Mucosa of rectum (tissue), 2 donors: ENCODE measurements around the gene TMPRSS9.

Source experiments
- H3K27ac ChIP-seq, 2 donors: one replicate each; pipeline ENCODE4 v1.7.0; 2013; ENCODE audit warnings: inconsistent platforms in 2 of 2, low read depth in 2 of 2, low read length in 2 of 2
- H3K27me3 ChIP-seq, 2 donors: one replicate each; pipeline ENCODE4 v1.7.0; 2013; ENCODE audit warnings: low read length in 2 of 2; ENCODE audit not compliant: control insufficient read depth in 2 of 2, insufficient read depth in 2 of 2
- H3K36me3 ChIP-seq, 2 donors: one replicate each; pipeline ENCODE4 v1.7.0; 2013; ENCODE audit warnings: low read length in 2 of 2; ENCODE audit not compliant: control insufficient read depth in 2 of 2, insufficient read depth in 2 of 2
- H3K4me1 ChIP-seq, 2 donors: one replicate each; pipeline ENCODE4 v1.7.0; 2013; ENCODE audit warnings: low read length in 2 of 2, mild to moderate bottlenecking in 1 of 2; ENCODE audit not compliant: control insufficient read depth in 2 of 2, insufficient read depth in 2 of 2
- H3K4me3 ChIP-seq, 2 donors: one replicate each; pipeline ENCODE4 v1.7.0; 2013; ENCODE audit warnings: low read length in 2 of 2
- H3K9ac ChIP-seq, 2 donors: one replicate each; pipeline ENCODE4 v1.7.0; 2013; ENCODE audit warnings: low read length in 2 of 2, low read depth in 1 of 2, mild to moderate bottlenecking in 1 of 2
- H3K9me3 ChIP-seq, 2 donors: one replicate each; pipeline ENCODE4 v1.7.0; 2013; ENCODE audit warnings: low read length in 2 of 2; ENCODE audit not compliant: control insufficient read depth in 2 of 2
- donor health status: healthy.
- donor health status: Normal muscosa, but diverticular disease.

Gene TMPRSS9

DNA sequence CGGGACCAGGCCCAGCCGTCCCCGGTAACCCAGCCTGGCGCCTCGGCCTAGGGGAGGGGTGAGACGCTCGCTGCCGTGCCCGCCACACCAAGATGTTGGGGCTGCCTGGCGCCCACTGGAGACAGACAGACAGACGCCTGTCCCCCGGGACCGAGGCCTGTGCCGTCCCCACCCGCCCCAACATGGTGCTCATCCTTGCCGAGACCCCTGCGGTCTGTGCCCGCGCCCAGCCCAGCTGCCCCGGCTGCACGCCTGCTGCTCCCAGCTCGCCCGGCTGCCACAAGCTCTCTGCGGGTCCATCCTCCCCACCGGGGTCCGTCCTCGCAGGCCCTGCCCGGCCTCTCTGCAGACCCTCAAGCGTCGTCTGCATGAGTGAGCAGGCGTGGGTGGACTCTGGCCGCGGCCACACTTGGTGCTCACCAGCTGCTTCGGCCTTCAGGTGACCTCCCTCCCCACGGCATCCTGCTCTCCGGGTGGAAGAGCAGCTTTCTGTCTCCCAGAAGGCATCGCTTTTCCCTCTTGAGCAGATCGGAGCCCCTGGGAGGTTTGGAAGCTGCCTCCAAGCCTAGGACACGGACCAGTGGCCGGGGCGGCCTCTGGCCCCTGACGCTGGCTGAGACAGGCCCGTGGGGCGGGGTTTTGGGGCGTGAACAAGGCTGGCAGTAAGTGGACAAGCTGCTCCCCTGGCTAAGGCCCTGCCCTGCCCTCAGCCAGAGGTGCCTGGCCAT, 6.7 kb upstream of the TMPRSS9 start:
- no peak overlapping the region for H3K27ac ChIP-seq
- no peaks in the 10 kb centered on the region for H3K4me1 ChIP-seq
- H3K36me3 ChIP-seq: peaks cover 25 to 36% of the 10 kb centered on the region in 2 donors
- H3K9ac ChIP-seq: no peak overlapping the region
- H3K9me3 ChIP-seq: no peaks in the 10 kb centered on the region
- no peak overlapping the region for H3K4me3 ChIP-seq
- H3K27me3 ChIP-seq: no peaks in the 10 kb centered on the region

DNA sequence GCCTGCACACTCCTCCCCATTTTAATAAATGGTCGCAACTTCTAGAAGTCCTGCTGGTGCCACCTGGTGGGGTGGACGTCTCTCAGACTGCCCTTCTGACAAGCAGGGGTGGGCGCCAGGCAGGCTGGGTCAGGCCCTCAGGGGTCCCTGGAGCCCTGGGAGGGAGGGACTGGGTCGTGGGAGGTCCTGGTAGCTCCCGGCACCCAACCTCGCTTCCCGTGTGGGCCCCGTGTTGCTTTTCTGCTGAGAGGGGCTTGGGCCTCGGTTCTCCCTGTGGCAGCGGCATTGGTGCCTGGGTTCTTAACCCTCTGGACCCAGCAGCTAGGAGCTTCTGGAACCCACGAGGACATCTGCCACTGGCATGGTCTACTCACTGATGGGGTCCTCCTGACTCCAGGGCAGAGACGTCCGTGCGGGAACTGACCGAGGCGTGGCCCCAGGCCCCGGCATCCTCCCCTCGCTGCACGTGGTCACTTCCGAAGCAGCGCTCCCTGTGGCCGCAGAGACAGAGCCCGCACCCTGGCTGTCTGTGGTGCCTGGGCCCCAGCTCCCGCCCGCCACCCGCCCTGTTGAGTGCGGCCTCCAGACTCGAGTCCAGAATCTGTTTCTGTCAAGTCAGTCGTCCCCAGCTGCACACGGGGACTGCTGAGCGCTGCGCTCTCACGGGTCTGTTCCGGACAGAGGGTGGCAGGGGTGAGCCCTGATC, 6.0 kb upstream of the TMPRSS9 start:
- Histone ChIP-seq H3K27me3 (peaks cover 0 to 3% of the 10 kb centered on the region in 2 donors), H3K4me1 (no peaks in the 10 kb centered on the region), H3K27ac (no peak overlapping the region), H3K9me3 (no peaks in the 10 kb centered on the region), H3K9ac (no peak overlapping the region), H3K36me3 (peaks cover 19 to 29% of the 10 kb centered on the region in 2 donors), H3K4me3 (no peak overlapping the region)

DNA sequence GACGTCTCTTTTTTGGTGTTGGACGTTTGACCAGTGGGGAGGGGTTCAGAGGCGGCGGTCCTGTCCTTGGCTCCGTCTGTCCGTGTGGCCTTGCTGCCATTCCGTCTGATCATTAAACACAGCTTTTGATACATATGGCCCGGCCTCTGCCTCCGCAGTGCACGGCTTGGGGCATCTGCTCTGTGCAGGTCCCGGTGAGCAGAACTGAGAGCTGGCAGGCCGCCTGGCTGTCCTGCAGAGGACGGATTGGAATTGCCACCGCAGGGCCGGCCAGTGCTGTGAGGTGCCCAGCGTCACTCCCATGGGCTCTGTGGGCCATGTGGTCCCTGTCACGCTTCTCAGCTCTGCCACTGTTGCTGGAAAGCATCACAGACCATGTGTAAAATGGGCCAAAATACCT, 5.4 kb upstream of the TMPRSS9 start:
- Histone ChIP-seq H3K9me3 (no peaks in the 10 kb centered on the region), H3K27me3 (peaks cover 0 to 7% of the 10 kb centered on the region in 2 donors), H3K36me3 (peaks cover 16 to 29% of the 10 kb centered on the region in 2 donors), H3K4me3 (no peak overlapping the region), H3K4me1 (no peaks in the 10 kb centered on the region), H3K27ac (no peak overlapping the region), H3K9ac (no peak overlapping the region)

DNA sequence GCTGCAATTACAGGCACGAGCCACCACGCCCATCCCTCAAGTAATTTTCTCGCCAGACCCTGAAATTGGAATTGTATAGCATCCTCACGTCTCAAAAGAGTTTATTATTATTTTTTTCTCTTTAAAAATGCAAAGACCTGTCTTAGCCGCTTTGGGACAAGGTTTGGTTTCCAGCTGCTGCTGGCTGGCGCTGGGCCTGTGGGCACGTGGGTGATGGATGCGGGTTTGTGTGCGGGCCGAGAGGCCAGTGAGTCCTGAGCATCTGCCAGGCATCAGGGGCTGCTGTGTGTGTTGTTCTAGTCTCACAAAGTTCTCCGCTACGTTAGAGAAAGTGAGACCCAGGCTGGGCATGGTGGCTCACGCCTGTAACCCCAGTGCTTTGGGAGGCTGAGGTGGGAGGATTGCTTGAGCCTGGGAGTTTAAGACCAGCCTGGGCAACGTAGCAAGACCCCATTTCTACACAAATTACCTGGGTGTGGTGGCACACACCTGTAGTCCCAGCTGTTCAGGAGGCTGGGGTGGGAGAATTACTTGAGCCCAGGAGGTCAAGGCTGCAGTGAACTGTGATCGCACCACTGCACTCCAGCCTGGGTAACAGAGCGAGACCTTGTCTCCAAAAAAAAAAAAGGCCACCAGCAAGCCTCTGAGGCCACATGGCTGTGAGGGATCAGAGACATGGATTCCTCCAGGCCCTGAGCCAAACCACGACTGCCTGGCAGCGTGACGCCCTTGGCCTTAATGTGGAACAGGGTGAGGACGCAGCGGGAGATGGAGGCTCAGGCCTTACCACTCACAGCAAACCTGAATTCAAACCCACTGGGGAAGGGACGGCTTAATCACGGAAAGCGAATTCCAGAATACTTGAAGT, 4.7 kb upstream of the TMPRSS9 start:
- Histone ChIP-seq H3K4me3 (no peak overlapping the region), H3K9ac (no peak overlapping the region), H3K4me1 (no peaks in the 10 kb centered on the region), H3K36me3 (peaks cover 9 to 23% of the 10 kb centered on the region in 2 donors), H3K9me3 (no peaks in the 10 kb centered on the region), H3K27me3 (peaks cover 2 to 12% of the 10 kb centered on the region in 2 donors), H3K27ac (no peak overlapping the region)

DNA sequence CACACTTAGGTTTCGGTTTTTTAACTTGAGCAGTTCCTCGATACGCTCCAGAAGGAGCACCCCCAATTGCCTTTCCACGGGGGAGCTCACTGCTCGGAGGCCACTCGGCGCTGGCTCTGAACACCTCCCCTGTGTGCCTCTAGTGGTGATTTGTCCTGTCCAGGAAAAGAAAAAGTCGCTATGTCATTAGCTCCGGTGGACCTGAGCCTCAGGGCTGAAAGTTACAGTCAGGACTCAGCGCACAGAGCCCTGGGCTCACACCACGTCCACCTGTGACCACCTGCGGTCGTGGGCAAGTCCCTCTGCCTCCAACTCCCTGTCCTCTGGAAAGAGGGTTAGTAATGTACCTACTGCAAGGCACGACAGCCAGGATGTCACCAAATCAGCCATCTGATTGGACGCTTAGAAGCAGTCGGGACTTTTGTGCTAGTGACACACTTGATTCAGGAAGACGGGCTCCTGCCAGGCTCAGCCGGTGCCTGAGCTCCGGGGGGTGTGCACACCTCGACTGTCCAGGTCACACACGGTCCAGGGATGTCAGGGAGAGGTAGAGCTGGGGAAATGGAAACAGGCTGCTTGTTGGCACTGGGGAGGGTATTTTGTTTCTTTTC, 3.9 kb upstream of the TMPRSS9 start:
- no peak overlapping the region for H3K4me3 ChIP-seq
- no peak overlapping the region for H3K9ac ChIP-seq
- peaks cover 6 to 16% of the 10 kb centered on the region in 2 donors for H3K27me3 ChIP-seq
- H3K27ac ChIP-seq: no peak overlapping the region
- no peaks in the 10 kb centered on the region for H3K9me3 ChIP-seq
- peaks cover 3 to 16% of the 10 kb centered on the region in 2 donors for H3K36me3 ChIP-seq
- H3K4me1 ChIP-seq: no peaks in the 10 kb centered on the region

DNA sequence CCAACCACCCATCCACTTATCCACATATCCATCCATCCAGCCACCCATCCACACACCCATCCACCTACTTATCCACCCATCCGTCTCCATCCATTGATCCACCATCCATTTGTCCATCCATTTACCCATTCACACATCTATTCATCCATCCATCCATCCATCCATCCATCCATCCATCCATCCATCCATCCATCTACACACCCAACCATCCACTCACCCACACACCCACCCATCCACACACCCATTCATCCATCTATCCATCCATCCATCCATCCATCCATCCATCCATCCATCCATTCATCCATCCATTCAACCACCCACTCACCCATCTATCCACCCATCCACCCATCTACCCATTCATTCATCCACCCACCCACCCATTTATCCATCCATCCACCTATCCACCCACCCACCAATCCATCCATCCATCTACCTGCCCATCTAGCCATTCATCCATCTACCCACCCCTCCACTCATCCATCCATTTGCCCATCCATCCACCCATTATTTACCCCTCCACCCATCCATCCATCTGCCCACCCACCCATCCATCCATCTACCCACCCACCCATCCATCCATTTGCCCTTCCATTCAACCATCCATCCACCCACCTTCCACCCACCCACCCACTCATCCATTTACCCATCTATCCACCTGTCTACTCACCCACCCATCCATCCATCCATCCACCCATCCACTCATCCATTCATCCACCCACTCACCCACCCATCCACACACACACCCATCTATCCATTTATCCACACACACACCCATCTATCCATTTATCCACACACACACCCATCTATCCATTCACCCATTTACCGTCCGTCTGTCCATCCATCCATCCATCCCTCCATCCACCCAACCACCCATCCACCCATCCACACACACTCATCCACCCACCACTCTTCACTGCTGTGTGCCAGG, 2.5 kb upstream of the TMPRSS9 start:
- H3K9ac ChIP-seq: no peak overlapping the region
- peaks cover 16 to 28% of the 10 kb centered on the region in 2 donors for H3K27me3 ChIP-seq
- no peak overlapping the region for H3K27ac ChIP-seq
- H3K36me3 ChIP-seq: peaks cover 0 to 9% of the 10 kb centered on the region in 2 donors
- H3K4me3 ChIP-seq: no peak overlapping the region
- H3K4me1 ChIP-seq: no peaks in the 10 kb centered on the region
- no peaks in the 10 kb centered on the region for H3K9me3 ChIP-seq

DNA sequence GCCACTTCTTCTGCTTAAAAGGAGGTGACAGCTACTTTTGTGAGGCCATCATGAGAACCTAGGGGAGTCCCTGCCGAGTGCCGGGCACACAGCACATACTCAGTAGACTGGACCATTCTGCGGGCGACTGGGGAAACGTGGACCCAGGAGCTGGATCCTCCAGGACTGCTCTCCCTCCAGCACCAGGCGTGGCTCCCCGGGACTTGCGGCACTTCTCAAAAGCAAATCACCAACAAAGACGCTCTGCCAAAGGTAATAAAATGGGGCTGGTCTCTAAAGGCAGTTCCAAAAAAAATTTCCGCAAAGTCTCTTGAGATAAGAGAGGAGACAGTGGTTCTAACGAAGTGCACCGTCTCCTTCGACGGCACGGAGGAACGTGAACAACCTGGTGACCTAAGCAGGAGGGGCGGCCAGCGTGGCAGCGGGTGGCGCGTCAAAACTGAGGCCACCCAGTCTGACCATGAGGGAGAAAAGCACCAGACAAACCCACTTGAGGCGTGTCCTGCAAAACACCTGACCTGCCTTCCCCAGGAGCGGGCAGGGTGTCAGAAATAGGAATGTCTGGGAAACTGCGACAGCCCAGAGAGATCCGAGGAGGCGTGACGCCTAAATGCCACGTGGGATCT, 1.4 kb upstream of the TMPRSS9 start:
- Histone ChIP-seq H3K4me3 (no peak overlapping the region), H3K9me3 (no peaks in the 10 kb centered on the region), H3K4me1 (no peaks in the 10 kb centered on the region), H3K9ac (no peak overlapping the region), H3K36me3 (peaks cover 0 to 5% of the 10 kb centered on the region in 2 donors), H3K27ac (no peak overlapping the region), H3K27me3 (peaks cover 22 to 35% of the 10 kb centered on the region in 2 donors)

DNA sequence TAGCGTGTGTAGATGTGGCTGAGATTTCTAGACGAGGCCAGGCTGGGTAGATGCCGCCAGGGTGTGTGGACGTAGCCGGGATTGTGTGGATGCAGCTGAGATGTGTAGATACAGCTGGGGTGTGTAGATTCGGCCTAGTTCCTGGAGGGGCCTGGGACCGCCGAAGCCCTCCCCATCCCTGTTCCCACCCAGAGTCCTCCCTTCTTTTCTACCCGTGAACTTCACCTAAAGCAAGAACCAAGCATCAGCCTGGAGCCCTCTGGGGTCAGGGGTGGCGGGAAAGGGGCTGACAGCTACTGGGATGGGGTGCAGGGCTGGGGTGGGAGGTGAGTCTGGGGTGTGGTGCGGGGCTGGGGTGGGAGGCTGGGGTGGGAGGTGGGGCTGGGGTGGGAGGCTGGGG, 768 bp downstream of the TMPRSS9 start:
- no peaks in the 10 kb centered on the region for H3K36me3 ChIP-seq
- H3K27me3 ChIP-seq: peaks cover 22 to 38% of the 10 kb centered on the region in 2 donors
- H3K4me3 ChIP-seq: no peak overlapping the region
- no peak overlapping the region for H3K9ac ChIP-seq
- no peak overlapping the region for H3K27ac ChIP-seq
- no peaks in the 10 kb centered on the region for H3K4me1 ChIP-seq
- no peaks in the 10 kb centered on the region for H3K9me3 ChIP-seq
